Neural crest cell (in vitro differentiated cells): ENCODE measurements around the gene FSIP2. TPM values are rescaled to one million over a fixed set of nuclear protein-coding genes. Genes with fewer than 3 reads are reported as not detected.

Experiments
- DNase-seq: peaks from one replicate; pipeline ENCODE4 v3.0.0; 2021; ENCODE audit warnings: low read depth, mixed read lengths, low spot score
- H3K27ac Mint-ChIP-seq: one replicate; pipeline ENCODE4 v1.8.0; 2021; ENCODE audit warnings: mild to moderate bottlenecking, mixed read lengths; ENCODE audit not compliant: unreplicated experiment
- H3K27me3 Mint-ChIP-seq: 2 replicates; pipeline ENCODE4 v1.8.0; 2021; ENCODE audit warnings: low read depth, mild to moderate bottlenecking, mixed read lengths
- H3K36me3 Mint-ChIP-seq: 2 replicates; pipeline ENCODE4 v1.8.0; 2021; ENCODE audit warnings: low read depth, mild to moderate bottlenecking, mixed read lengths
- H3K4me1 Mint-ChIP-seq: 2 replicates; pipeline ENCODE4 v1.8.0; 2021; ENCODE audit warnings: mixed read lengths
- H3K4me3 Mint-ChIP-seq: one replicate; pipeline ENCODE4 v1.8.0; 2021; ENCODE audit warnings: mild to moderate bottlenecking, mixed read lengths
- H3K9me3 Mint-ChIP-seq: 2 replicates; pipeline ENCODE4 v1.8.0; 2021; ENCODE audit warnings: mixed read lengths
- CTCF ChIP-seq: fragments of 200-600 bp; sonication (generic); conservative IDR thresholded peaks from 2 replicates; pipeline ENCODE4 v1.5.0; 2021; ENCODE audit warnings: antibody characterized with exemption, mild to moderate bottlenecking
- total RNA-seq: library from RNA; stranded (reverse); gene quantifications from 2 replicates; pipeline ENCODE4 v1.2.1, GENCODE V29; 2021

The FSIP2 gene
- total RNA-seq, 1 donor from 2014 or later = 8.0 TPM

- H3K4me1 Mint-ChIP-seq = peaks cover under 1% of the 10 kb centered on the region
- DNase-seq = no peak
- no peaks in the 10 kb centered on the region for H3K9me3 Mint-ChIP-seq
- no peaks in the 10 kb centered on the region for H3K36me3 Mint-ChIP-seq
- no peak overlapping the region for H3K4me3 Mint-ChIP-seq
- no peak overlapping the region for H3K27ac Mint-ChIP-seq
- H3K27me3 Mint-ChIP-seq = no peaks in the 10 kb centered on the region
- no peak for TF ChIP-seq CTCF
These were observed 141.8 kb downstream of the FSIP2 start for GRCh38 chr2:185880396-185880795.
